ENCODE data around the gene ZFAND3.
"Not testable (repeated sequence)": the region's sequence is repeated elsewhere in the genome, so short reads cannot be mapped to it uniquely, and the experiment has no call there.

Gene ZFAND3

GRCh38 chr6:37884548-37884947, 65.0 kb downstream of the ZFAND3 start:
- no peak for TF ChIP-seq CTCF (IDR thresholded peaks at IDR 0.05; ENCODE audit: low read depth, low read length)
- no peak for DNase-seq (ENCODE audit: extremely low read depth, low read depth)

GRCh38 chr6:37889051-37889450, 69.5 kb downstream of the ZFAND3 start:
- no peak for TF ChIP-seq CTCF (IDR thresholded peaks at IDR 0.05; ENCODE audit: low read depth, low read length)
- DNase-seq (ENCODE audit: extremely low read depth, low read depth): no peak

- DNase-seq (ENCODE audit: extremely low read depth, low read depth): no peak
- TF ChIP-seq CTCF (IDR thresholded peaks at IDR 0.05; ENCODE audit: low read depth, low read length): no peak
These were observed 70.0 kb downstream of the ZFAND3 start for GRCh38 chr6:37889486-37889885.

GRCh38 chr6:37891072-37891471, 71.5 kb downstream of the ZFAND3 start:
- no peak for TF ChIP-seq CTCF (IDR thresholded peaks at IDR 0.05; ENCODE audit: low read depth, low read length)
- DNase-seq (ENCODE audit: extremely low read depth, low read depth): no peak

- no peak for TF ChIP-seq CTCF (IDR thresholded peaks at IDR 0.05; ENCODE audit: low read depth, low read length)
These were observed 73.7 kb downstream of the ZFAND3 start for GRCh38 chr6:37893257-37893656.

GRCh38 chr6:37893734-37894133, 74.2 kb downstream of the ZFAND3 start:
- DNase-seq (ENCODE audit: extremely low read depth, low read depth): not testable (repeated sequence)

More at GRCh38 chr6:37893257-37893656, 73.7 kb downstream of the ZFAND3 start:
- no peak for DNase-seq (ENCODE audit: extremely low read depth, low read depth)

GRCh38 chr6:37894585-37894984, 75.1 kb downstream of the ZFAND3 start:
- TF ChIP-seq CTCF (IDR thresholded peaks at IDR 0.05; ENCODE audit: low read depth, low read length): no peak

GRCh38 chr6:37897321-37897720, 77.8 kb downstream of the ZFAND3 start:
- TF ChIP-seq CTCF (IDR thresholded peaks at IDR 0.05; ENCODE audit: low read depth, low read length): no peak
- no peak for DNase-seq (ENCODE audit: extremely low read depth, low read depth)

More at GRCh38 chr6:37894585-37894984, 75.1 kb downstream of the ZFAND3 start:
- DNase-seq (ENCODE audit: extremely low read depth, low read depth): no peak

Data from AG09319 (cell line).